CD14-positive monocyte (primary cell): ENCODE data around the gene TFEC. TPM values are rescaled to one million over a fixed set of nuclear protein-coding genes. Genes with fewer than 3 reads are reported as not detected.
"Not testable (repeated sequence)": the region's sequence is repeated elsewhere in the genome, so short reads cannot be mapped to it uniquely, and the experiment has no call there.

Experiments
- DNase-seq, 3 donors: peaks; one replicate each; pipeline ENCODE4 v3.0.0-alpha.2; 2011 to 2022
- H2AFZ ChIP-seq: 2 replicates; pipeline ENCODE4 v1.6.0; 2012; ENCODE audit warnings: mild to moderate bottlenecking, low read depth, low read length, inconsistent platforms; ENCODE audit not compliant: insufficient read depth, poor library complexity, severe bottlenecking
- H3K27ac ChIP-seq, 2 donors: 1 replicate in 1 of 2; 2 replicates in 1 of 2; pipeline ENCODE4 v1.5.1; 2012 to 2013; ENCODE audit warnings: low read length in 2 of 2, control low read depth in 1 of 2, inconsistent platforms in 1 of 2, low read depth in 1 of 2, mild to moderate bottlenecking in 1 of 2
- H3K27me3 ChIP-seq, 2 donors: one replicate each; pipeline versions ENCODE4 v1.6.0 to v1.6.1; 2011 to 2013; ENCODE audit warnings: low read length in 2 of 2; ENCODE audit not compliant: control insufficient read depth in 2 of 2, insufficient read depth in 2 of 2
- H3K36me3 ChIP-seq, 2 donors: replicated peaks in 1 of 2; 1 replicate in 1 of 2; 2 replicates in 1 of 2; pipeline versions ENCODE4 v1.5.1 to v1.6.1; 2012 to 2013; ENCODE audit warnings: low read length in 2 of 2, control low read depth in 1 of 2, inconsistent platforms in 1 of 2, mild to moderate bottlenecking in 1 of 2; ENCODE audit not compliant: insufficient read depth in 2 of 2, control insufficient read depth in 1 of 2
- H3K4me1 ChIP-seq, 2 donors: 1 replicate in 1 of 2; 2 replicates in 1 of 2; pipeline versions ENCODE4 v1.5.1 to v1.6.1; 2012 to 2013; ENCODE audit warnings: low read length in 2 of 2, control low read depth in 1 of 2, inconsistent platforms in 1 of 2, mild to moderate bottlenecking in 1 of 2, moderate library complexity in 1 of 2; ENCODE audit not compliant: insufficient read depth in 2 of 2, control insufficient read depth in 1 of 2
- H3K4me2 ChIP-seq: replicated peaks from 2 replicates; pipeline ENCODE3; 2012; ENCODE audit warnings: low read length, moderate library complexity, mild to moderate bottlenecking; ENCODE audit not compliant: poor library complexity, severe bottlenecking; ENCODE audit errors: extremely low read depth
- H3K4me3 ChIP-seq, 3 experiments: fragments of 200-600 bp in 1 of 3; sonication (generic) in 1 of 3; replicated peaks in 1 of 3; 1 replicate in 2 of 3; 2 replicates in 1 of 3; pipeline ENCODE4 v1.5.1; 2011 to 2013; ENCODE audit warnings: low read length in 3 of 3, mild to moderate bottlenecking in 3 of 3, control low read depth in 2 of 3, low read depth in 2 of 3, inconsistent platforms in 1 of 3, moderate library complexity in 1 of 3
- H3K79me2 ChIP-seq: 2 replicates; pipeline ENCODE4 v1.6.0; 2012; ENCODE audit warnings: mild to moderate bottlenecking, control low read depth, inconsistent platforms, low read length, moderate library complexity; ENCODE audit not compliant: insufficient read depth
- H3K9ac ChIP-seq: 2 replicates; pipeline ENCODE4 v1.6.0; 2017; ENCODE audit warnings: low read length, mild to moderate bottlenecking; ENCODE audit not compliant: insufficient read depth, poor library complexity, severe bottlenecking
- H3K9me3 ChIP-seq, 2 donors: replicated peaks in 1 of 2; 1 replicate in 1 of 2; 2 replicates in 1 of 2; pipeline versions ENCODE4 v1.5.1 to v1.6.1; 2012 to 2013; ENCODE audit warnings: low read length in 2 of 2, control low read depth in 1 of 2; ENCODE audit not compliant: control insufficient read depth in 1 of 2, insufficient read depth in 1 of 2
- H4K20me1 ChIP-seq: 2 replicates; pipeline ENCODE4 v1.6.0; 2012; ENCODE audit warnings: mild to moderate bottlenecking, low read length, control low read depth, moderate library complexity; ENCODE audit not compliant: insufficient read depth
- H3K27ac Mint-ChIP-seq, 7 donors: one replicate each; pipeline ENCODE4 v1.8.0; 2020; ENCODE audit warnings: mild to moderate bottlenecking in 7 of 7, mixed read lengths in 7 of 7, moderate library complexity in 6 of 7, inconsistent platforms in 2 of 7
- H3K27me3 Mint-ChIP-seq, 3 donors: one replicate each; pipeline ENCODE4 v1.8.0; 2021 to 2022; ENCODE audit warnings: low read depth in 3 of 3, mild to moderate bottlenecking in 3 of 3, mixed read lengths in 3 of 3, moderate library complexity in 3 of 3, inconsistent platforms in 1 of 3
- H3K36me3 Mint-ChIP-seq, 2 donors: one replicate each; pipeline ENCODE4 v1.8.0; 2020; ENCODE audit warnings: mixed read lengths in 2 of 2, inconsistent platforms in 1 of 2, mild to moderate bottlenecking in 1 of 2
- H3K4me1 Mint-ChIP-seq: one replicate; pipeline ENCODE4 v1.8.0; 2020; ENCODE audit warnings: mild to moderate bottlenecking, mixed read lengths
- H3K4me3 Mint-ChIP-seq, 2 donors: one replicate each; pipeline ENCODE4 v1.8.0; 2020; ENCODE audit warnings: mild to moderate bottlenecking in 2 of 2, mixed read lengths in 2 of 2, moderate library complexity in 1 of 2
- H3K9me3 Mint-ChIP-seq, 7 donors: one replicate each; pipeline ENCODE4 v1.8.0; 2020 to 2022; ENCODE audit warnings: mixed read lengths in 7 of 7, mild to moderate bottlenecking in 6 of 7, moderate library complexity in 6 of 7, inconsistent platforms in 2 of 7
- CTCF ChIP-seq: fragments of 200-600 bp; IDR thresholded peaks from one replicate; pipeline ENCODE4 v1.8.0; 2022; ENCODE audit warnings: antibody characterized with exemption, mild to moderate bottlenecking
- WGBS: methylation state at CpG from one replicate; pipeline ENCODE4 v1.1.5; 2013; ENCODE audit warnings: missing lambda C conversion rate; ENCODE audit not compliant: insufficient coverage; 5-methylcytosine and 5-hydroxymethylcytosine counted together
- intact Hi-C, 2 donors: fragments of 100-400 bp; cut with micrococcal nuclease; formaldehyde crosslinking; loops; one replicate each; pipeline versions ENCODE4 v1.15.0 to v1.15.1; 2023
- polyA plus RNA-seq, 3 donors: library from polyadenylated mRNA; depleted of rRNA in 1 of 3; unstranded in 2 of 3; stranded (reverse) in 1 of 3; fragments of 300-500 nt in 2 of 3; fragments of >200 nt in 1 of 3; fragmentation: Illumina TruSeq in 2 of 3; gene quantifications; 1 replicate in 2 of 3; 2 replicates in 1 of 3; pipeline ENCODE4 v1.2.3, GENCODE V29; 2012 to 2021

TFEC gene
- polyA plus RNA-seq, 3 donors: 13.3 to 55.9 (median 17.4) TPM

GRCh38 chr7:116013675-116014074, 16.9 kb downstream of the TFEC start:
- no peak overlapping the region for H3K9ac ChIP-seq
- H3K27ac ChIP-seq: peak overlapping the region in 1 of 2 donors; percentile 63
- H3K9me3 Mint-ChIP-seq: no peaks in the 10 kb centered on the region
- H4K20me1 ChIP-seq: peaks cover 92% of the 10 kb centered on the region
- H3K4me3 ChIP-seq: no peak overlapping the region
- no peak overlapping the region for H2AFZ ChIP-seq
- peak in 1 of 3 donors; percentile 46 for DNase-seq
- H3K4me1 ChIP-seq: peaks cover 23 to 36% of the 10 kb centered on the region in 2 donors
- H3K27ac Mint-ChIP-seq: peak overlapping the region; percentile 19 to 75 (median 50)
- intact Hi-C loops: no loop called here
- no peak overlapping the region for H3K4me2 ChIP-seq
- peaks cover 3 to 8% of the 10 kb centered on the region in 2 donors for H3K36me3 ChIP-seq
- no peak overlapping the region for H3K4me3 Mint-ChIP-seq
- no peaks in the 10 kb centered on the region for H3K9me3 ChIP-seq
- no peaks in the 10 kb centered on the region for H3K27me3 Mint-ChIP-seq
- H3K36me3 Mint-ChIP-seq: peaks cover 12 to 21% of the 10 kb centered on the region in 2 donors
- peaks cover 24% of the 10 kb centered on the region for H3K4me1 Mint-ChIP-seq
- H3K27me3 ChIP-seq: no peaks in the 10 kb centered on the region
- peaks cover 100% of the 10 kb centered on the region for H3K79me2 ChIP-seq
- TF ChIP-seq CTCF: no peak

- intact Hi-C loops: no loop called here
- peaks cover 17% of the 10 kb centered on the region for H3K4me1 Mint-ChIP-seq
- H3K27me3 Mint-ChIP-seq: no peaks in the 10 kb centered on the region
- Histone ChIP-seq H3K9me3 (peaks cover under 1 to 9% of the 10 kb centered on the region in 2 donors), H4K20me1 (peaks cover 92% of the 10 kb centered on the region), H3K36me3 (peaks cover 13 to 23% of the 10 kb centered on the region in 2 donors), H2AFZ (no peak overlapping the region), H3K27me3 (no peaks in the 10 kb centered on the region), H3K79me2 (peaks cover 100% of the 10 kb centered on the region), H3K9ac (no peak overlapping the region), H3K4me2 (no peak overlapping the region), H3K27ac (peak overlapping the region in 1 of 2 donors; percentile 28), H3K4me1 (peaks cover 21 to 28% of the 10 kb centered on the region in 2 donors), H3K4me3 (no peak overlapping the region)
- no CpG with 5 or more reads among the region's 1 CpG for WGBS
- H3K27ac Mint-ChIP-seq: peak overlapping the region in 2 of 7 donors; percentile 73 to 86
- peaks cover 3 to 6% (median 5%) of the 10 kb centered on the region in 7 donors for H3K9me3 Mint-ChIP-seq
- peaks cover 19 to 35% of the 10 kb centered on the region in 2 donors for H3K36me3 Mint-ChIP-seq
- no peak for TF ChIP-seq CTCF
- no peak overlapping the region for H3K4me3 Mint-ChIP-seq
- DNase-seq: no peak
These were observed 19.0 kb downstream of the TFEC start for GRCh38 chr7:116011584-116011983.

GRCh38 chr7:116004762-116005161, 25.8 kb downstream of the TFEC start:
- Histone ChIP-seq H3K79me2 (peaks cover 100% of the 10 kb centered on the region), H3K27ac (peak overlapping the region in 1 of 2 donors; percentile 33), H3K36me3 (peaks cover 15 to 48% of the 10 kb centered on the region in 2 donors), H4K20me1 (peaks cover 90% of the 10 kb centered on the region), H3K9me3 (peaks cover 18 to 26% of the 10 kb centered on the region in 2 donors)
- H3K27me3 Mint-ChIP-seq, H3K4me2 ChIP-seq, H3K27me3 ChIP-seq, H3K4me1 ChIP-seq, H2AFZ ChIP-seq, H3K4me1 Mint-ChIP-seq, H3K4me3 ChIP-seq, H3K9ac ChIP-seq, intact Hi-C loops, H3K4me3 Mint-ChIP-seq: not testable (repeated sequence)
- H3K9me3 Mint-ChIP-seq: peaks cover 18 to 32% (median 23%) of the 10 kb centered on the region in 7 donors
- WGBS: no CpG with 5 or more reads among the region's 2 CpGs
- H3K27ac Mint-ChIP-seq: peak overlapping the region in 5 of 7 donors; percentile 5 to 76 (median 54)
- DNase-seq: peak in 1 of 3 donors; percentile 63
- H3K36me3 Mint-ChIP-seq: peaks cover 42 to 68% of the 10 kb centered on the region in 2 donors
